ENCODE measurements around the gene ZFPM1. TPM values are rescaled to one million over a fixed set of nuclear protein-coding genes. Genes with fewer than 3 reads are reported as not detected.

The ZFPM1 gene
- polyA plus RNA-seq, 3 donors: 1.8 to 5.9 (median 3.6) TPM

GRCh38 chr16:88442727-88443576 lies 10.1 kb upstream of the ZFPM1 start:
- H3K27ac ChIP-seq (ENCODE audit: low read depth, low read length): no peak overlapping the region
- WGBS, 3 donors: 26 to 31% (median 29%) methylated on average over 36 to 40 of the region's 40 CpGs

GRCh38 chr16:88444826-88445582 lies 8.1 kb upstream of the ZFPM1 start:
- no peak overlapping the region for H3K27ac ChIP-seq (ENCODE audit: low read depth, low read length)
- WGBS, 3 donors: 66 to 86% (median 73%) methylated on average over 30 to 32 of the region's 32 CpGs

- no peak overlapping the region for H3K27ac ChIP-seq (ENCODE audit: low read depth, low read length)
- 65 to 88% (median 74%) methylated on average over 25 of the region's 25 CpGs for WGBS, 3 donors
Observed at GRCh38 chr16:88445583-88445960, 7.5 kb upstream of the ZFPM1 start.

- H3K27ac ChIP-seq (ENCODE audit: low read depth, low read length): no peak overlapping the region
- 86 to 89% (median 88%) methylated on average over 25 of the region's 25 CpGs for WGBS, 3 donors
Observed at GRCh38 chr16:88446061-88446460, 7.0 kb upstream of the ZFPM1 start.

GRCh38 chr16:88446736-88447135 lies 6.3 kb upstream of the ZFPM1 start:
- WGBS, 3 donors: 84 to 96% (median 91%) methylated on average over 26 of the region's 26 CpGs
- H3K27ac ChIP-seq (ENCODE audit: low read depth, low read length): no peak overlapping the region

DNA sequence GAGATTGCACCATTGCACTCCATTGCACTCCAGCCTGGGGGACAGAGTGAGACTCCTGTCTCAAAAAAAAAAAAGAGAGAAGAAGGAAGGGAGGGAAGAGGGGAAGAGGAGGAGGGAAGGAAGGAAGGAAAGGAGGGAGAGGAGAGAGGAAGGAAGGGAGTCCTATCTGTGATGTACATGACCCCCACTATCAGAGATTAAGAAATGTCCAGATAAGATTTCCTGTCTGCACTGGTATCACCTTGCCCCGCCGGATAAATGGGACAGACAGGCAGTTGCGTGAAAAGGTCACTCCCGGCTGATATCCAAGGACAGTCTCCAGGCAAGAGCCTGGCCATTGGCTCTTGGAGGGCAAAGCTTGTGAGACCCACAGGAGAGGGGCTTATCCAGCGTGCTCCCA lies 5.2 kb upstream of the ZFPM1 start:
- WGBS, 3 donors: 46 to 50% (median 49%) methylated on average over 5 of the region's 5 CpGs
- H3K27ac ChIP-seq (ENCODE audit: low read depth, low read length): no peak overlapping the region

DNA sequence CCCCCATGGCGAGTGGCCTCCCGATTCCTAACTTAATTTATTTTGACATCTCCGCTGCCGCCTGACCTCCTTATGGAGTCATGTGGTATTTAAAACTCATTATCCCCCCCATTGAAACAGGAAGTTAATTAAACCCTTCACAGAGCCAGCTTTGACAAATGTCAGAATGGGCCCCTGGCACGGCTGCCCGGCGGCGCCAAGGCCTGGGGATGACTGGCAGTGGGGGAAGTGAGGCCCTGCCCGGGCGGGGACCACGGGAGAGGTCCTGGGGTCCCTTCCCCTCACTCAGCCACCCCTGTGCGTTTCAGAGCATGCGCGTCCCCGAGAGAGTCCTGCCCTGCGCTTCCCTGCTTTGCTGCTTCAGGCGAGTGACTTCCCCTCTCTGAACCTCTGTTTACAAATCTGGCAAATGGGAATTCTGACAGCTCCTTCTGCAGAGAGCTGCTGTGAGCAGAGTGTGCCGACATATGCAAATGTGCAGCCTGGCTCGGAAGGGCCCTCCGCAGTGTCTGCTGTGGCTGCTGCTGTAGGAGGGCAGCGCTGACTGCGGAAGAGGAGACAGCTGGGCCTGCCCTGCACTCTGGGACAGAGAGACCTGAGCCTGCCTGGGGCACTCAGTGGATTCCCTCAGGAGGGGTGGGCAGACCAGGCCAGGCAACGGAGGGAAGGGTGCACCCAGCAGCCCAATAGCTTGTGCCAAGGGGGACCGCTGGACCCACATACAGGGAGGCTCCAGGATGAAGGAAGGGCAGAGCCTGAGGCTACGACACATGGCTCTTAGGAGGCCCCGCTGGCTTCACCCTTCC lies 4.4 kb upstream of the ZFPM1 start:
- WGBS, 3 donors: 55 to 75% (median 55%) methylated on average over 25 to 26 of the region's 26 CpGs
- no peak overlapping the region for H3K27ac ChIP-seq (ENCODE audit: low read depth, low read length)

- WGBS, 3 donors: 62 to 90% (median 63%) methylated on average over 5 of the region's 5 CpGs
Observed at GRCh38 chr16:88449267-88449561, 3.9 kb upstream of the ZFPM1 start.

GRCh38 chr16:88451586-88452481 lies 1.2 kb upstream of the ZFPM1 start:
- H3K27ac ChIP-seq (ENCODE audit: low read depth, low read length): no peak overlapping the region
- 44 to 65% (median 50%) methylated on average over 29 to 30 of the region's 30 CpGs for WGBS, 3 donors

More at GRCh38 chr16:88449267-88449561, 3.9 kb upstream of the ZFPM1 start:
- H3K27ac ChIP-seq (ENCODE audit: low read depth, low read length): no peak overlapping the region

DNA sequence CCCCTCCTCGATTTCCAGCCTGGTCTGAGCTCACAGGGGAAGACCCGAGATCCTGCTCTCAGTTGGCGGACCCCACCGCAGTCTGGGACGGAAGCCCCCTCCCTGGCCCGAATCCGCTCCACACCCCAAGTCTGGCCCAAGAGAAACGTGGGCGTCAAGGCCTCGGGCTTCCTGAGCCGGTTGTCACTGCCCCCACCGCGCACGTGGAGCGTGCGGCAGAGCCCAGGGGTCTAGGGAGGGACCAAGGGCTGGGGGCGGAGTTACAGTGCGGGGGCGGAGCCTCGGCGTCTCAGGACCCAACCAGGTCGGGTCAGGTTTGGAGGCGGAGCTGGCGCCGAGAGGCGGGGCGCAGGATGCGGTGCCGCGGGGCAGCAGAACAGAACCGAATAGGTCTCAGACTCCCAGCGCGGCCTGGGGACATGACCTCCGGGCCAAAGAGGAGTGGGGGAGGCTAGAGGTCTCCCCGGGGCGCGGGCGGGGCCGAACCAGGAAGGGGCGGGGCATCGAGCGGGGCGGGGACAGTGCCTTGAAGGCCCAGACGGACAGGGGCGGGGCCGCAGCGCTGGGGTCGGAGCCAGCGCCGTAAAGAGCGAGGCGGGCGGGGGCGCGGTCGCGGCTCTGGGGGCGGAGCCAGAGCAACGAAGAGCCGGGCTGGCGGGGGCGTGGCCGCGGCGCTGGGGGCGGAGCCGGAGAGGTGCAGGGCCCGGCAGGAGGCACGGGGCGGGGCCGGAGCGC lies 431 bp upstream of the ZFPM1 start:
- no peak overlapping the region for H3K27ac ChIP-seq (ENCODE audit: low read depth, low read length)
- 2 to 5% (median 4%) methylated on average over 57 to 66 of the region's 72 CpGs for WGBS, 3 donors

DNA sequence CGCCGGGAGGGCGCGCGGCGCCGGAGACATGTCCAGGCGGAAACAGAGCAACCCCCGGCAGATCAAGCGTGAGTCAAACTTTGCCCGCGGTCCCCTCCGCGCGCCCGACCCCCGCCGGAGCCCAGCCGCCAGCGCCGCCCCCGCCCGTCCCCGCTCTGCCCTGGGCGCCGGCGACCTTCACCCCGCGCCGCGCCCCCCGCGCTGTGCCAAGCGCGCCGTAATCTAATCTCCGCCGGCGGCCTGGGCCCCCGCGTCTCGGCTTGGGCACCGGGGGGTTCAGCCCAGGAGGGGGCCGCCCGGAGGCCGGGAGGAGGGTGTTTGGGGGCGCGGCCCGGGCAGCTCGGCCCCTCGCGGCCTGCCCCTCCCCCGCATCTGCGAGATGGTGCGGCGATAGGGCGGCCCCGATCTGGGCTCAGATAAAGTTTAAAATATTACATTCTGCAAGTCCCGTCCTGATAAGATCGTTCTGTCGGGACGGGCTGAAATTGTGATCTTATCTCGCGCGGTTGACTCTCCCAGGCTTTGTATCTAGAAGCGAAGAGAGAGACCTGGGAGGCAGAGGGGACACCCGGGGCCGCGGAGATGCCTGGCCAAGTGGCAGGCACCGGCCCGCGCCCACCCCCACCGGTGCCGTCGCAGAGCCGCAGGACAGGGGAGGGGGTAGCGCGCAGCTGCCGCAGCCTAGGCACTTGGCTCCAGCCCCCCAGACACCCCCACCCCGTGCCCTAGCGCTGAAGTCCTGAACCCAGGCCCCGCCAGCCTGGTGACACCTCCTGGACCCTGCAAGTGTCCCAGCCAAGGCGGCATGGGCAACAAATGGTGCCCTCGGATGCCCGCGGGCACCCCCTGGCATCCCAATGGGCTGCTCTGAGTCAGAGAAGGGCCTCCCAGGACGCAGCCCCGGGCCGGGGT lies 787 bp downstream of the ZFPM1 start:
- 1 to 2% (median 1%) methylated on average over 57 to 89 of the region's 89 CpGs for WGBS, 3 donors
- H3K27ac ChIP-seq (ENCODE audit: low read depth, low read length): no peak overlapping the region

DNA sequence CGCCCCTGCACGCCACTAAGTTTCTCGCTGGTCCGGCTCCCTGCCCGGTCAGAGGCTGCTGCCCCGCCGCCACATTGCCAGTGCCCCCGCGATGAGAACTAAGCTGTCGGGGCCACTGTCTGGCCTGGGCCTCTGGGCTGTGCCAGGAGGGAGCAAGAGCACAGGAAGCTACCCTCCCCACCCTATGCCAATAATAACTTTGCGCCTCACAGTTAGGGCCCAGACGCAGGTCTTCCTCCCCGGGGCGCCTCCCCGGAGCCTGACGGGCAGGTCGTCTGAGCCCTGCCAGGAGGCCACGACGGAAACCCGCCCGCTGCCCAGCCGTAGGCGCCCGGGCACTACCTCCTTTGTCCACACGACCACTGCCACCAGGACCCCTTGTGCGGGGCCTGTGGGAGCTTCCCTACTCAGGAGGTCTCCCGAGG lies 1.5 kb downstream of the ZFPM1 start:
- WGBS, 3 donors: 8 to 9% (median 8%) methylated on average over 25 to 27 of the region's 27 CpGs
- no peak overlapping the region for H3K27ac ChIP-seq (ENCODE audit: low read depth, low read length)

DNA sequence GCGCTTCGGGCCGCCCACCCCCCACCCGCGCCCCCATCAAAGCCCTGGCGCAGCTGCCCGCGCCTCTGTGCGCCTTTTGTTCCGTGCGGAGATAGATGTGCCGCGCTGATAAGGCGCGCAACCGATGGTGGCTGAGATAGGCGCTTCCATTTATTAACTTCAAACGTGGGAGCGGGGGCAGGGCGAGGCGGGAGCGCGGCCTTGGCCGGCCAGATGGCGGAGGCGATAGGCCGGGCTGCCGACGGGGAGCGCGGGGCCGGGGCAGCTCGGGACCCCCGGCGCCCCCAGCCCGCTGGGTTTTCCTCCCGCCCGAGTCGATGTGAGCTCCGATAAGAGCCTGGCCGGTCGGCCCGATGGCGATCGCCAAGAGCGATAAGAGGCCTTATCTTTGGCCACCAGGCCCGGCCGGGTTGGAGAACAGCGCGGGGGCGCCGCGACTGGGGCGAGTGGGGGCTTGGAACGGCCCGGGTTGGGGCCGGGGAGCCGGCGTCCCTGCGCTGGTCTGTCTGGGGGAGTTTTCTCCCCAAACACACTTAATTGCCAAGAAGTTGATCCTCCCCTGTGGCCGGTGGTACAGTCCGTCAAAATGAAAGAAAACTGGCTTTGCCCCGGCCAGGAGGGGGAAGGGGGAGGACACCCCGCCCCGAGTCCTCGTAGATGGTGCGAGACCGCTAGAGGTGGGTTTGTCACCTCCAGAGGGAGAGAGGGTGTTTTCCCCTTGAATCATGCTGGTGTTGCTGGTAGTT lies 2.7 kb downstream of the ZFPM1 start:
- no peak overlapping the region for H3K27ac ChIP-seq (ENCODE audit: low read depth, low read length)
- 0 to 1% (median 0%) methylated on average over 62 to 68 of the region's 68 CpGs for WGBS, 3 donors

DNA sequence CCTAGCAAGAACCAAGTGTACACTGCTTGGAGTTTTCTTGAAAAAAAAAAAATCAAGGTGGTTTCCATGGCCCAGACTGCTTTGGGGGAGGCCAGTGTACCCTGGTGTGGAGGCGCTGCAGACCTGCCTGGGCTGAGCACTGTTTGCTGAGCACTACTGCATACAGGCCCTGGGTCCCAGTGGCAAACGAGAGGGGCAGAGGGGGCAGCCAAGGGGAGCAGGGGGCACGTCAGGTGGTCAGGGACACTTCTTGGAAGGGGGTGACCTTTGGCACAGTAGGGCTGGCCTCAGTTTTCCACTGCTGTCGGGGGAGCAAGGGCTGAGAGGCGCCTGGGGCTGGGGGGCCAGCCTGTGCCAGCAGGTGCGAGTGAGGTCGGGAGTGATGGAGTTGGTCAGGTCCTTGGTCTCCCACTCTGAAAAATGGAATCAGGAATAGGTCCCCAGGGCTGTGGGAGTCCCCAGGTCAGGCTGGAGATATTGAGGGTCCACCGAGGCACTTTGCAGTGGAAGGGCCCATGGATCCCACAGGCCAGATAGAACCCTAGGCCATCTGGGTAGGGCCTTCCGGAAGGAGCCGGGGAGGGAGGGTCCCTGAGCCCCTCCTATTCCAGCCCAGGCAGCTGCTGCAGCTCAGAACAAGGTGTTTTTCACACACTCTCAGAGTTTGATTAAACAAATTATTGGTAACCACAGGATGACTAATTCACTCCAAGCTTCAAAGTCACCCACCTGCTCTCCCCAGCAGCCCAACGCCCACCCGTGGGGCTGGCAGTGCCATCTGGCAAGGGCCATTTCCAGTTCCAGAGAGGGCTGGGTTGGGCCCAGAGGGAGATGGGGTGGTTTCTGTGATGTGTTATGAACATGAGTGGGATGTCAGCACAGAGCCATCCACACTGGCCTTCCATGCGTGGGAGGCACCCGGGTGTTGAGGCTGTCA lies 3.5 kb downstream of the ZFPM1 start:
- 39 to 78% (median 73%) methylated on average over 14 of the region's 14 CpGs for WGBS, 3 donors
- no peak overlapping the region for H3K27ac ChIP-seq (ENCODE audit: low read depth, low read length)

All from adipose tissue (tissue), 3 donors.